Measurements from ENCODE around the gene VSIG1.

The VSIG1 gene

GRCh38 chrX:108071578-108071977 lies 26.7 kb downstream of the VSIG1 start:
- Histone ChIP-seq H3K9ac (ENCODE audit: low read length) (no peak overlapping the region), H3K27ac (ENCODE audit: low read depth, low read length, poor library complexity, severe bottlenecking) (no peak overlapping the region), H3K4me3 (ENCODE audit: low read depth, low read length, poor library complexity, severe bottlenecking) (no peak overlapping the region), H3K27me3 (ENCODE audit: insufficient read depth, low read length) (no peaks in the 10 kb centered on the region), H4K20me1 (ENCODE audit: insufficient read depth, low read length) (no peaks in the 10 kb centered on the region), H3K4me2 (ENCODE audit: low read length) (no peak overlapping the region), H3K36me3 (ENCODE audit: insufficient read depth, low read length) (no peaks in the 10 kb centered on the region), H3F3A (ENCODE audit: insufficient read depth, low read length) (no peaks in the 10 kb centered on the region), H3K9me2 (ENCODE audit: low read depth, low read length) (no peaks in the 10 kb centered on the region), H2AFZ (ENCODE audit: low read length) (no peak overlapping the region), H3K4me1 (ENCODE audit: insufficient read depth, low read length, severe bottlenecking) (no peaks in the 10 kb centered on the region), H3K79me2 (ENCODE audit: insufficient read depth, low read length) (no peaks in the 10 kb centered on the region), H3K9me3 (ENCODE audit: low read length) (no peaks in the 10 kb centered on the region)
- TF ChIP-seq CTCF (IDR thresholded peaks at IDR 0.05; ENCODE audit: low read length) (no peak), EZH2 (IDR thresholded peaks at IDR 0.05; ENCODE audit: borderline replicate concordance, low read length) (no peak)

DNA sequence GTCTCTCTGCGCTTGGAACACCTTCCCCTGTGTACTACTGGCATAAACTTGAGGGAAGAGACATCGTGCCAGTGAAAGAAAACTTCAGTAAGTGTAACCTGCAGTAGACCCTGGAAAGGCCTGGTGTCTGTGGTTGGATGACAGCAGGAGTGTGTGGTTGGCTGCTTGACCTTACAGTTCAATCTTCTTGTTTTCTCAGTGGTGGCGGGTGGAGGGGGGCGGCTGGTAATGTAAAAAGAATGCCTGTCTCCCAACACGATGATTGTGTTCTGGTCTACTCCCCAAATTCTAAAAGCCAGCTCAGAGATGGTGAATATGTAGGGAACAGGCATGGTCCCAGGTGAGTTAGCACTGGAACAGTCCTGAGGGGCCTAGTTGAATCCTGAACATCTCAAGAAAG lies 27.9 kb downstream of the VSIG1 start:
- Histone ChIP-seq H3K9me2 (ENCODE audit: low read depth, low read length) (no peaks in the 10 kb centered on the region), H3K27me3 (ENCODE audit: insufficient read depth, low read length) (no peaks in the 10 kb centered on the region), H3K36me3 (ENCODE audit: insufficient read depth, low read length) (no peaks in the 10 kb centered on the region), H3K4me1 (ENCODE audit: insufficient read depth, low read length, severe bottlenecking) (no peaks in the 10 kb centered on the region), H3K4me3 (ENCODE audit: low read depth, low read length, poor library complexity, severe bottlenecking) (no peak overlapping the region), H2AFZ (ENCODE audit: low read length) (no peak overlapping the region), H3K79me2 (ENCODE audit: insufficient read depth, low read length) (no peaks in the 10 kb centered on the region), H4K20me1 (ENCODE audit: insufficient read depth, low read length) (no peaks in the 10 kb centered on the region), H3K9me3 (ENCODE audit: low read length) (no peaks in the 10 kb centered on the region), H3K27ac (ENCODE audit: low read depth, low read length, poor library complexity, severe bottlenecking) (no peak overlapping the region), H3K4me2 (ENCODE audit: low read length) (no peak overlapping the region), H3F3A (ENCODE audit: insufficient read depth, low read length) (no peaks in the 10 kb centered on the region), H3K9ac (ENCODE audit: low read length) (no peak overlapping the region)
- TF ChIP-seq EZH2 (IDR thresholded peaks at IDR 0.05; ENCODE audit: borderline replicate concordance, low read length) (no peak), CTCF (IDR thresholded peaks at IDR 0.05; ENCODE audit: low read length) (no peak)

DNA sequence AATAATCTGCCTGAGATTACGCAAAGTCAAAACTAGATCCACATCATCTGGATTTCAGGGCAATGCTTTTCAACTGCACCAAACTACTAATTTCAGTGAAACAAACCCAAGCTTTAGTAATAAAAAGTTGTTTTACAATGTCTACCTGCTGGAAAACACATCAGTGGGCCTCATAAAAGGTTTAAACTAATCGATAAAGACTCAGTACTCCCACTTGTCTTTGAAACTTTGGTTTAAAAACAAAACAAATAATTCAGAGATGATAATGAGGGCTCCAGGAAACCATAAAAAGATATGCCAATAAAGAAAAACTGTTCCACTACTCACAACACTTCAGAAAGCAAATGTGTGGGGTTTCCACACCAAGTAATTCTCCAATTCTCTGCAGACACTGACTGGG lies 36.2 kb downstream of the VSIG1 start:
- H3K4me2 ChIP-seq (ENCODE audit: low read length): no peak overlapping the region
- no peaks in the 10 kb centered on the region for H3K79me2 ChIP-seq (ENCODE audit: insufficient read depth, low read length)
- no peaks in the 10 kb centered on the region for H3K27me3 ChIP-seq (ENCODE audit: insufficient read depth, low read length)

More for the DNA sequence above, 36.2 kb downstream of the VSIG1 start:
- Histone ChIP-seq H3K27ac (ENCODE audit: low read depth, low read length, poor library complexity, severe bottlenecking) (no peak overlapping the region), H3K9ac (ENCODE audit: low read length) (no peak overlapping the region), H4K20me1 (ENCODE audit: insufficient read depth, low read length) (no peaks in the 10 kb centered on the region), H3K36me3 (ENCODE audit: insufficient read depth, low read length) (peaks cover 13% of the 10 kb centered on the region; the same call in 1 of the 2 replicates), H2AFZ (ENCODE audit: low read length) (no peak overlapping the region), H3K9me2 (ENCODE audit: low read depth, low read length) (no peaks in the 10 kb centered on the region), H3K9me3 (ENCODE audit: low read length) (no peaks in the 10 kb centered on the region), H3K4me3 (ENCODE audit: low read depth, low read length, poor library complexity, severe bottlenecking) (no peak overlapping the region), H3K4me1 (ENCODE audit: insufficient read depth, low read length, severe bottlenecking) (no peaks in the 10 kb centered on the region), H3F3A (ENCODE audit: insufficient read depth, low read length) (no peaks in the 10 kb centered on the region)
- no peak for TF ChIP-seq EZH2 (IDR thresholded peaks at IDR 0.05; ENCODE audit: borderline replicate concordance, low read length)
- no peak for TF ChIP-seq CTCF (IDR thresholded peaks at IDR 0.05; ENCODE audit: low read length)
